HG02588 (cell line): ENCODE results near the gene ANKMY2.
"Not testable (repeated sequence)": the region's sequence is repeated elsewhere in the genome, so short reads cannot be mapped to it uniquely, and the experiment has no call there.

Source experiments
- ATAC-seq: cut with Tn5 transposase; IDR thresholded peaks from one replicate; pipeline ENCODE4 v1.9.1; 2021; ENCODE audit warnings: mild to moderate bottlenecking, moderate library complexity; ENCODE audit not compliant: unreplicated experiment

The ANKMY2 gene

GRCh38 chr7:16645593-16646471, at the start of gene ANKMY2, which contains the start of gene BZW2:
ANKMY2 (minus strand) TSS chr7:16645754; CDS start chr7:16645573, 181 bp downstream.
BZW2 (plus strand) TSS chr7:16646181; CDS start chr7:16665444, 19,263 bp downstream.
- ATAC-seq: peak; percentile 97

- ATAC-seq: no peak
These were observed 49.3 kb upstream of the ANKMY2 start for GRCh38 chr7:16694806-16695205.

- no peak for ATAC-seq
These were observed 48.2 kb upstream of the ANKMY2 start for GRCh38 chr7:16693601-16694318.

GRCh38 chr7:16691241-16691640, 45.7 kb upstream of the ANKMY2 start:
- ATAC-seq: no peak

- no peak for ATAC-seq
These were observed 42.7 kb upstream of the ANKMY2 start for GRCh38 chr7:16688249-16688648.

GRCh38 chr7:16685535-16685934, 40.0 kb upstream of the ANKMY2 start:
- no peak for ATAC-seq

- no peak for ATAC-seq
These were observed 39.4 kb upstream of the ANKMY2 start for GRCh38 chr7:16684935-16685334.

GRCh38 chr7:16678645-16679566, 33.4 kb upstream of the ANKMY2 start:
- ATAC-seq: not testable (repeated sequence)

- ATAC-seq: no peak
These were observed 32.5 kb upstream of the ANKMY2 start for GRCh38 chr7:16677978-16678494.

GRCh38 chr7:16675277-16675676, 29.7 kb upstream of the ANKMY2 start:
- no peak for ATAC-seq

GRCh38 chr7:16671811-16672210, 26.3 kb upstream of the ANKMY2 start:
- ATAC-seq: no peak

GRCh38 chr7:16670731-16671344, 25.3 kb upstream of the ANKMY2 start:
- ATAC-seq: no peak

GRCh38 chr7:16670021-16670420, 24.5 kb upstream of the ANKMY2 start:
- no peak for ATAC-seq

- no peak for ATAC-seq
These were observed 24.0 kb upstream of the ANKMY2 start for GRCh38 chr7:16669581-16669980.

- ATAC-seq: no peak
These were observed 23.4 kb upstream of the ANKMY2 start for GRCh38 chr7:16668978-16669377.

GRCh38 chr7:16668049-16668858, 22.7 kb upstream of the ANKMY2 start:
- no peak for ATAC-seq

- ATAC-seq: no peak
These were observed 21.8 kb upstream of the ANKMY2 start for GRCh38 chr7:16667355-16667754.

GRCh38 chr7:16661924-16662323, 16.4 kb upstream of the ANKMY2 start:
- ATAC-seq: no peak

- ATAC-seq: no peak
These were observed 15.3 kb upstream of the ANKMY2 start for GRCh38 chr7:16660702-16661464.
